KMS-11 (cell line): ENCODE measurements around the gene TMEM247.
"Not testable (repeated sequence)": the region's sequence is repeated elsewhere in the genome, so short reads cannot be mapped to it uniquely, and the experiment has no call there.

Source experiments
- H2AFZ ChIP-seq: fragments of 200-600 bp; sonication (generic); 2 replicates; pipeline ENCODE4 v1.6.1; 2016; ENCODE audit warnings: antibody characterized with exemption, mixed run types, low read depth
- H3K27ac ChIP-seq: fragments of 200-600 bp; sonication (generic); 2 replicates; pipeline ENCODE4 v1.6.1; 2016; ENCODE audit warnings: mild to moderate bottlenecking, mixed run types
- H3K27me3 ChIP-seq: fragments of 200-600 bp; sonication (generic); 2 replicates; pipeline ENCODE4 v1.6.1; 2017; ENCODE audit warnings: mild to moderate bottlenecking, low read depth, mixed run types, moderate library complexity; ENCODE audit not compliant: insufficient read depth
- H3K36me3 ChIP-seq: fragments of 200-600 bp; sonication (generic); 2 replicates; pipeline ENCODE4 v1.6.1; 2017; ENCODE audit warnings: mild to moderate bottlenecking, mixed run types; ENCODE audit not compliant: insufficient read depth
- H3K4me1 ChIP-seq: fragments of 200-600 bp; sonication (generic); 2 replicates; pipeline ENCODE4 v1.6.1; 2016; ENCODE audit warnings: mild to moderate bottlenecking, low read depth, mixed run types; ENCODE audit not compliant: poor library complexity, severe bottlenecking
- H3K4me2 ChIP-seq: fragments of 200-600 bp; sonication (generic); 2 replicates; pipeline ENCODE4 v1.7.0; 2016; ENCODE audit warnings: mild to moderate bottlenecking, mixed run types
- H3K4me3 ChIP-seq: fragments of 200-600 bp; sonication (generic); IDR thresholded peaks from 2 replicates; pipeline ENCODE4 v1.6.1; 2017; ENCODE audit warnings: low read depth, low read length, mixed read lengths; ENCODE audit not compliant: insufficient read depth
- H3K79me2 ChIP-seq: fragments of 200-600 bp; sonication (generic); 2 replicates; pipeline ENCODE4 v1.6.1; 2016; ENCODE audit warnings: low read depth, mixed run types; ENCODE audit not compliant: insufficient read depth
- H3K9ac ChIP-seq: fragments of 200-600 bp; sonication (generic); 2 replicates; pipeline ENCODE4 v1.6.1; 2016; ENCODE audit warnings: mild to moderate bottlenecking, mixed run types
- H4K20me1 ChIP-seq: fragments of 200-600 bp; sonication (generic); 2 replicates; pipeline ENCODE4 v1.6.1; 2016; ENCODE audit warnings: mild to moderate bottlenecking, mixed run types; ENCODE audit not compliant: insufficient read depth
- CTCF ChIP-seq: fragments of 200-600 bp; sonication (generic); conservative IDR thresholded peaks from 2 replicates; pipeline ENCODE4 v1.6.1; 2017; ENCODE audit warnings: low read depth, mild to moderate bottlenecking, antibody characterized with exemption, low read length, moderate library complexity, mixed read lengths

TMEM247 gene

GRCh38 chr2:46518861-46519260, 39.5 kb downstream of the TMEM247 start:
- no peaks in the 10 kb centered on the region for H4K20me1 ChIP-seq
- no peak overlapping the region for H3K4me3 ChIP-seq
- no peak overlapping the region for H3K4me2 ChIP-seq

GRCh38 chr2:46519265-46519664, 39.9 kb downstream of the TMEM247 start:
- Histone ChIP-seq H3K4me3 (no peak overlapping the region), H3K4me1 (no peaks in the 10 kb centered on the region), H3K36me3 (no peaks in the 10 kb centered on the region), H4K20me1 (no peaks in the 10 kb centered on the region), H3K27me3 (no peaks in the 10 kb centered on the region), H3K79me2 (no peaks in the 10 kb centered on the region), H3K4me2 (no peak overlapping the region), H3K9ac (no peak overlapping the region), H2AFZ (no peak overlapping the region), H3K27ac (no peak overlapping the region)
- TF ChIP-seq CTCF: no peak

More at GRCh38 chr2:46518861-46519260, 39.5 kb downstream of the TMEM247 start:
- H3K36me3 ChIP-seq: no peaks in the 10 kb centered on the region
- H3K79me2 ChIP-seq: no peaks in the 10 kb centered on the region
- H3K9ac ChIP-seq: no peak overlapping the region
- no peak for TF ChIP-seq CTCF
- no peak overlapping the region for H3K27ac ChIP-seq
- H2AFZ ChIP-seq: no peak overlapping the region
- H3K4me1 ChIP-seq: no peaks in the 10 kb centered on the region
- H3K27me3 ChIP-seq: no peaks in the 10 kb centered on the region

GRCh38 chr2:46520130-46520711, 40.9 kb downstream of the TMEM247 start:
- Histone ChIP-seq H3K36me3 (no peaks in the 10 kb centered on the region), H3K27me3 (no peaks in the 10 kb centered on the region), H3K4me1 (no peaks in the 10 kb centered on the region), H3K79me2 (no peaks in the 10 kb centered on the region), H3K4me2 (no peak overlapping the region), H3K4me3 (no peak overlapping the region), H3K27ac (no peak overlapping the region), H4K20me1 (no peaks in the 10 kb centered on the region), H2AFZ (no peak overlapping the region), H3K9ac (no peak overlapping the region)
- TF ChIP-seq CTCF: no peak

- Histone ChIP-seq H3K79me2 (no peaks in the 10 kb centered on the region), H3K27me3 (no peaks in the 10 kb centered on the region), H2AFZ (no peak overlapping the region), H3K27ac (no peak overlapping the region), H3K4me1 (no peaks in the 10 kb centered on the region), H3K36me3 (no peaks in the 10 kb centered on the region), H4K20me1 (no peaks in the 10 kb centered on the region), H3K4me3 (no peak overlapping the region), H3K9ac (no peak overlapping the region), H3K4me2 (no peak overlapping the region)
- TF ChIP-seq CTCF: no peak
These were observed 41.9 kb downstream of the TMEM247 start for GRCh38 chr2:46521215-46521683.

GRCh38 chr2:46522385-46522784, 43.0 kb downstream of the TMEM247 start:
- not testable (repeated sequence) for H3K4me2 ChIP-seq, H3K27me3 ChIP-seq, H3K9ac ChIP-seq, H3K36me3 ChIP-seq, H3K4me1 ChIP-seq, H2AFZ ChIP-seq, H3K79me2 ChIP-seq, H4K20me1 ChIP-seq, H3K4me3 ChIP-seq, H3K27ac ChIP-seq
